ENCODE data around the gene ATP2C2.
"Not testable (repeated sequence)": the region's sequence is repeated elsewhere in the genome, so short reads cannot be mapped to it uniquely, and the experiment has no call there.

ATP2C2 gene

GRCh38 chr16:84398701-84399100 is 30.4 kb downstream of the ATP2C2 start:
- no peak for DNase-seq

GRCh38 chr16:84399912-84400311 is 31.6 kb downstream of the ATP2C2 start:
- DNase-seq: not testable (repeated sequence)

DNA sequence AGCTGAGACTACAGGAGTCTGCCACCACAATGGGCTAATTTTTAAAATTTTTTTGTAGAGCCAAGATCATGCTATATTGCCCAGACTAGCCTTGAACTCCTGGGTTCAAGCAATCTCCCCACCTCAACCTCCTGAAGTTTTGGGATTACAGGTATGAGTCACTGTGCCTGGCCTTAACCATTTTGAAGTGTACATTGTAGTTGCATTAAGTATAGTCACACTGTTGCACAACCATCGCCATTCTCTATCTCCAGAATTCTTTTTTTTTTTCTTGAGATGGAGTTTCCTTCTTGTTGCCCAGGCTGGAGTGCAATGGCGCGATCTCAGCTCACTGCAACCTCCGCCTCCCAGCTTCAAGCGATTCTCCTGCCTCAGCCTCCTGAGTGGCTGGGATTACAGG is 35.1 kb downstream of the ATP2C2 start:
- DNase-seq: not testable (repeated sequence)

- DNase-seq: no peak
These were observed 36.0 kb downstream of the ATP2C2 start for GRCh38 chr16:84404324-84404723.

- no peak for DNase-seq
These were observed 36.8 kb downstream of the ATP2C2 start for GRCh38 chr16:84404936-84405639.

GRCh38 chr16:84406006-84406963 is 37.9 kb downstream of the ATP2C2 start:
- no peak for DNase-seq

DNA sequence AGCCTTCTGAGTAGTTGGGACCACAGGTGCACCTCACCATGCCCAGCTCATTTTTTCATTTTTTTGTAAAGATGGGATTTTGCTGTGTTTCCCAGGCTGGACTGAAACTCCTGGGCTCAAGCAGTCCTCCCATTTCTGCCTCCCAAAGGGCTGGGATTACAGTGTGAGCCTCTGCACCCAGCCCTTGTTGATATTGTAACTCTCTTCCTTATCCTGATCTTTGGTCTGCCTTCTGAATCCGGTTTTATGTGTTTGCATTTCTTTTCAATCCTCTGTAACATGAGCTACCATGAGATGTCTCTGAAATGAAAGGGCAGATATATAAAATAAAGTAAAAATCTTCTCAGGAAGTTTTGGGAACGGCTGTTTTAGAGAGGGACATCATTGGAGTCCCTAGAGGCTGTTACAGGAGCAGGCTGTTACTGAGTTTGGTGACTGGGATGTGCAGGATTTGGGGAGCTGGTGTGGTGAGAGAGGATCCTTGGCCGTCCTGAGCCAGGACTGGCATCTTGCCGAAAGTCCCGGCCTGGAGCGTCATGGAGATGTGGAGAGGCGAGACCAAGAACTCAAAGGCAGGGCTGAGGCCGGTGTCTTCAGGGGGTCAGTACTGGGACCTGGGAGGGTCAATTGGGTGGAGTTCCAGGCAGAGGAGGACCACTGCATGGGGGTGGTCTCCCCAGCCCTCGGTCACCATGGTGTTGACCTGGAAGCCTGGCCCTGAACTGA is 39.4 kb downstream of the ATP2C2 start:
- DNase-seq: no peak

DNA sequence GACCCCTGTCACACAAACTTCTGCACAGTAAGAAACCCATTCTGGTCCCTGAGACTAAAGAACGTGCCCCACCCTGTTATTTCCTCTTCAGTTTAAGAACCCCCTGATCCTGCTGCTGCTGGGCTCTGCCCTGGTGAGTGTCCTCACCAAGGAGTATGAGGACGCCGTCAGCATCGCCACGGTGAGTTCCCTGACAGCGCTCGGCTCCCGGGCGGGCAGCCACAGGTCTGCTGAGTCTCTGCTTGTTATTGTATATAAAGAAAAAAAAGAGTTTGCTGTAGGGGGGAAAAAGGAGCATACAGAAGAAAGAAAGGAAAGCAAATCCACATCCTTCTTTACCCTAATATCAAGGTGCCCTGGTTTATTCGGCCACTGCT is 40.0 kb downstream of the ATP2C2 start:
- DNase-seq: no peak

DNA sequence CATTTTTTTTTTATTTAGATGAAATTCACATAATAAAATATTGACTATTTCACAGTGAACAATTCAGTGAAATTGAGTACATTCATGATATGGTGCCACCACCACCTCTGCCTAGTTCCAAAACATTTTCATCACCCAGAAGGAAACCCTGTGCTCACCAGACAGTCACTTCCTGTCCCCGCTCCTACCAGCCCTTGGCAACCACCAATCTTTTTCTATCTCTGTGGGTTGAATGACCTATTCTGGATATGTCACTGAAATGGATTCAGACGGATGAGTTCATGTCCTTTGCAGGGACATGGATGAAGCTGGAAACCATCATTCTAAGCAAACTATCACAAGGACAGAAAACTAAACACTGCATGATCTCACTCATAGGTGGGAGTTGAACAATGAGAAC is 40.5 kb downstream of the ATP2C2 start:
- DNase-seq: no peak

DNA sequence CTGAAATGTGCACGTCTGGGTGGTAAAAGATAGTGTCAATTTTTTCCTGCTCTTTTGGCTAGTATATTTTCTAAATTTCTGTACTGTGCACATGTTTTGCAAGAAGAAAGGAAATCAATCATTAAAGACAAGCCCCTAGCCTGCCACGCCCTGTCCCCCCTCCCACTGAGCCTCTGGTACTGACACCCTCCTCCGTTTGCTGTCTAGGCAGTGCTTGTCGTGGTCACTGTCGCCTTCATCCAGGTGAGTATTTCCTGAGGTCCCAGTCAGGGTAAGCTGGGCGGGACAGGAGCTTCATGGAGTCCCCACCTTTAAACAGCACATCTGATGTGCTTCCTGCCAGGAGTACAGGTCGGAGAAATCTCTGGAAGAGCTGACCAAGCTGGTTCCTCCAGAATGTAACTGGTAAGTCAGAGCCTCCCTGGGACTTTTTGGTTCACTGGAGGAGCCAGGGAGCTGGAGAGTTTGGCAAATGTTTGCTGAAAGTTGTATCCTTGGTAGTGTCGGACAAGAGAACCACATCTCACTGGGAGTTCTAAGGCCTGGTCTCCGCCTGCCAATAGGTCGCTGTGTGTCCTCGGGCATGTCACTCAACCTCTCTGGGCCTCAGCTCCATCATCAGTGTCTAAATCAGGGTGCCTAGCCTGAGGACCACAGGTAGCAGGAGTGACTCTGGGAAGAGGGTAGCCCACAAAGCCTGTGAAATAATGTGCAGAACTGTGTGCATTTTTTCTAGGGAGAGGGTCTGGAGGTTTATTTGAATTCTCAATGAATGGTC is 42.2 kb downstream of the ATP2C2 start:
- no peak for DNase-seq

- DNase-seq: no peak
These were observed 43.4 kb downstream of the ATP2C2 start for GRCh38 chr16:84411768-84412167.

- no peak for DNase-seq
These were observed 43.9 kb downstream of the ATP2C2 start for GRCh38 chr16:84412262-84412661.

- no peak for DNase-seq
These were observed 45.1 kb downstream of the ATP2C2 start for GRCh38 chr16:84413244-84414004.

DNA sequence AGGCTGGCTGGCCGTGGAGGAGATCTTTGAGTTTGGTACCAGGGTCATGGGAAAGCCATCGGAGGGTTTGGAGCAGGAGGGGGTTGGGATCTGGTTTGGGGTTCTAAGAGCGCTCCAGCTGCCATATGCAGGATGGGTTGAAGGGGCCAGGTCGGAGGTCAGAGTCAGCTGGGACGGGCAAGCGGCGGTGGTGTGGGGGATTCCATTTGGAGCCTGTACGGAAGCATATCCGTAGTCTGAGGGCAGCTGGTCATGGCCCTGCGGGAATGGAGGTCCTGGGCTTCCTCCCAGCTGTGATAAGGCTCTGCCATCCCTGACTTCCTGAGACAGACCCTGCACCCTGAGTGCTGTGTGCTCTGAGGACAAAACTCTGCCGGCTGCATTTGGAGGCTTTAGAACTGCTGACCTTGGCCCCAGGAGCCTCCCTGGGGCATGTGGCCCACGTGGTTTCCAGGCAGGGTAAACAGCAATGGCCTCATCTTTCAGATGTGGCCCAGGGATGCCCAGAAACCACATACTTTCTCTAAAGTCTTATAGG is 46.5 kb downstream of the ATP2C2 start:
- no peak for DNase-seq

DNA sequence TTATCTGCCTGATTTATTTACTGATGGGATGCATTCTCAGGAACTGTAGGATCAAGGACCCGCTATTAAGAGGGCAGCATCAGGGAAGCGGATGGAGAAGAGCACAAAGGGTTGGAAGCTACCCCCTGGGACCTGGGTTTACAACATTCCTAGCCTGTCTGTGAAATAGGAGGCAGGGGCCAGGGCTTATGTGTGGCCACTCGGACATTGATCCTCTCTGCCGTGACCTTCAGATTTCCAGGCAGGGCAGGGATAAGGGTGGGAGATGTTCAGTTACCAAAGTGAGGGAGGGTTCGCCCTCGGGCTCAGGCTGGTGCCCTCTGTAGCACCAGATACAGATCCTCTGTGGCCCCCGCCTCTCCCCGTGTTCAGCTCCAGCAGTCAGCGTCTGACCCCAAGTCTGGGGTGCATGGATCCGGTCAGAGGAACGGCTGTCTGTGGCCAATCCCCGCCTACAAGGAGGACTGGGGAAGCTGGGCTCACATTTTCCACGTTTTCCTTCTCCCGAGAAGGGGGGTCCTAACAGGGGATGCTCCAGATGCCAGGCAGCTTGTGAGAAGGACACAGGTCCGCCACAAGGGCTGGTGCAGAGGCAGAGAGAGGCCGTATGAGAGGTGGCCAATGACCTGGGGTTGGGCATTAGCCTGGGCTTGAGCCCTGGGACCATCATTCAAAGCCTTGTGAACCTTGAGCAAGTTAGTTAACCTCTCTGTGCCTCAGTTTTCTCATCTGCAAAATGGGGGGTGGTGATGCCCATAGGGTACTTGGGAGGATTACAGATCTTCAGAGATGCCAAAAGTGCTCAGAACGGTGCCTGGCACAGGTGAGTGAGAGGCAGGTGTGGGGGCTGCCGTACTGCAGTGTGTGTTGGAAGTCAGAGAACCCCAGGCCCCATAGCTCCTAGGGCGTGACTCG is 48.3 kb downstream of the ATP2C2 start:
- DNase-seq: no peak

DNA sequence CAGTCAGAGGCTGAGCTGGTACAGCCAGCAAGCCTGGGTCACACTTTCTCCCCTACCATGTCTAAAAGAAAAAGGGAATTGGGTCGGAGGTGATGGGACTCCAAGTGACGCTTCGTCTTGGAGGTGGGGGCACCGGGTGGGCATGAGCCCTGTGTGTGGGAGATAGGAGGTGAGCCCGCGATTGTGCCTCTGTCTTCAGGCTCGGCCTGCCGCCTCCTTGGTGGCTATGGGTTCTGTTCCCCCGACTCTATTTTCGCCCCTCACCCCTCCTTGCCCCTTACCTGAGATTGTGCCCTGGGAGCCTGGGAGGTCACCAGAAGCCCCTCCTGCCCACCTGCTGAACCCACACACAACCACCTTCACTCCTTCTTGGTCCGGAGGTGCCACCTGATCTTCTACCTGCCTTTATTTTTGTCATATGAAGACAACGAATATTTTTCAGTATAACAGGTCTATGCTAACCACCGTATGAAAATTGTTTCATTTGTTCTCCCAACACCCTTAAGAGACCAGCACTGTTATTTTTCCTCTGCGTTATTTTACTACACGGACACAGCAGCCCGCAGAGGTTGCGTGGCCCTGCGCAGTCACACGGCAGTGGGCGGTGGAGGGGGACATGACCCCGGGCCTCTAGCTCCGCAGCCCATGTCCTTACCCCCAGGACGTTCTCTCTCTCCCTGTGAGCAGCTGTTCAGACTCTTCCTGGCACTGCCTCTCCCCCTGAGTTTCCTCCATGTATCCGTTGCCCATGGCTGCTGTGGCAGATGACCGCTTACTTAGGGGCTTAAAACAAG is 49.9 kb downstream of the ATP2C2 start:
- DNase-seq: no peak

DNA sequence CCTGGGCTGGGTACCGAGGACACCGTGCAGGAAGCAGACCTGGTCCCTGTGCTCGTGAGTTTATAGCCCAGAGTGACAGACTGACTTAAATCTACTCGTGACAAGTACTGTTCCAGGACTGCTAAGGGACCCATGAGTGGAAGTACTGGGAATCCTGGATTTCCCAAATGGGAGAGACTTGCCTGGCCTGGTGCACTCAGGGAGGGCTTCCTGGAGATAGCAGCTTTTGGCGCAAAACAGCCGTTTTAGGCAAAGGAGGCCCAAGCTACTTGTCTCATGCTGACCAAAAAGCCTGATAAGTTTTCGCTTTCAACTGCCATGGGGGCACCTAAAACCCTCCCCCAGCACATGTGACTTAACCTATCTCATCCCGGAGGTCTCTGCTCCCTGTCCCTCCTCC is 51.4 kb downstream of the ATP2C2 start:
- no peak for DNase-seq

GRCh38 chr16:84420556-84420955 is 52.2 kb downstream of the ATP2C2 start:
- DNase-seq: not testable (repeated sequence)

DNA sequence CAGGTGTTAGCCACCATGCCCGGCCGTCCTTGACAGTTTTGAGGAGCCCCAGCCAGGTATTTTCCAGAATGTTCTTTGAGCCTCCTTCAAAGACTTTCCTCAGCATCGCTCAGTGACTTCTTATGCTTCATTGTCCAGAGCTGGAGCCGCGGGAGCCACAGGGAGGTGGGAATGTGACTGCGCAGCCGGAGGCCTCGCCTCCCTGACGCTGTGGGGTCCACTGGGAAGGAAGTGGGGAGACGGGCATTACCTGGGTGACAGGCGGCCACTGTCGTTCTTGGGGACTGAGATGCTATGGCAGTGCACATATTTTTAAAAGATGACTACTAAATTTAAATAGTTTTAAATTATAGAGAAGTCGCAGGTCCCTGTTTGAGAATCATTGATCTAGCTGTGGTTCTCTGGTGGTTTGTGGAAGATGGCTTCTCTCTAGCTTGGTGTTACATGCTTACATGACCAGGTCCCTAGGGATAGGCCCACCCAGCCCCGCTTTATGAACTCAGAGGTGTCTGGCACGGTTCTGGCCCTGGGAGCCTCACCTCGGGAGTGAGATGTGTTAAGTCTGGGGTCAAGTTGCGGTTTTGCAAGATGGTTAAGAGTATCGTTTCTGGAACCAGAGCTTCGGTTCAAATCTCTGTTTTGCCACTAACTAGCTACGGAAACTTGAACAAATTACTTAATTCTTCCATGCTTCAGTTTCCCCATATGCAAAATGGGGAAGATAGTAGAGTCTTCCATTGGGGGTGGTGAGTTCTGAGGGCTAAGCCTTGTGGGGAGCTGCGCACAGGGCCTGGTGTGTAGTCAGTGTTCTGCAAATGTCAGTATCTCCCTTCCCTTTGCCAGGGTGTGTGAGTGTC is 53.0 kb downstream of the ATP2C2 start:
- no peak for DNase-seq

Data from CD4-positive, alpha-beta T cell treated with Interleukin-15 for 1 hour (primary cell).